Tongue (tissue), 2 donors: ENCODE measurements around the gene RALGPS1. TPM values are rescaled to one million over a fixed set of nuclear protein-coding genes. Genes with fewer than 3 reads are reported as not detected.

ENCODE experiments used
- DNase-seq: peaks from one replicate; pipeline ENCODE4 v3.0.0-alpha.2; 2015
- total RNA-seq: library from RNA; depleted of rRNA; stranded (reverse); fragments of >200 nt; gene quantifications from one replicate; pipeline ENCODE4 v1.2.3, GENCODE V29; 2014

Gene RALGPS1
- total RNA-seq, 1 donor from 2014 or later = 11.7 TPM

- DNase-seq = no peak
Measured at GRCh38 chr9:127193483-127193882, 278.9 kb downstream of the RALGPS1 start.

- DNase-seq = no peak
Measured at GRCh38 chr9:127194881-127195713, 280.5 kb downstream of the RALGPS1 start.

- DNase-seq = no peak
Measured at GRCh38 chr9:127195976-127196825, 281.6 kb downstream of the RALGPS1 start.

GRCh38 chr9:127196826-127197145, 282.2 kb downstream of the RALGPS1 start:
- no peak for DNase-seq

GRCh38 chr9:127197186-127197860, 282.7 kb downstream of the RALGPS1 start:
- DNase-seq = no peak

GRCh38 chr9:127197861-127198430, 283.4 kb downstream of the RALGPS1 start:
- DNase-seq = peak; percentile 48

GRCh38 chr9:127198587-127198986, 284.0 kb downstream of the RALGPS1 start:
- DNase-seq = no peak

- peak; percentile 94 for DNase-seq
Measured at GRCh38 chr9:127199001-127199791, 284.6 kb downstream of the RALGPS1 start.

GRCh38 chr9:127200106-127200862, 285.7 kb downstream of the RALGPS1 start:
- no peak for DNase-seq

GRCh38 chr9:127201071-127201541, 286.5 kb downstream of the RALGPS1 start:
- DNase-seq = no peak

GRCh38 chr9:127201731-127202130, 287.1 kb downstream of the RALGPS1 start:
- no peak for DNase-seq

GRCh38 chr9:127202461-127203169, 288.0 kb downstream of the RALGPS1 start:
- DNase-seq = peak; percentile 43

- no peak for DNase-seq
Measured at GRCh38 chr9:127203681-127204327, 289.2 kb downstream of the RALGPS1 start.

- DNase-seq = peak; percentile 71
Measured at GRCh38 chr9:127204771-127205470, 290.3 kb downstream of the RALGPS1 start.

- no peak for DNase-seq
Measured at GRCh38 chr9:127205952-127206351, 291.4 kb downstream of the RALGPS1 start.

- DNase-seq = no peak
Measured at GRCh38 chr9:127206666-127207065, 292.1 kb downstream of the RALGPS1 start.

GRCh38 chr9:127207734-127208410, 293.3 kb downstream of the RALGPS1 start:
- DNase-seq = no peak

- DNase-seq = no peak
Measured at GRCh38 chr9:127208416-127208815, 293.8 kb downstream of the RALGPS1 start.
